ENCODE results near the gene RASEF.

GRCh38 chr9:83039303-83039702, 23.6 kb downstream of the RASEF start:
- TF ChIP-seq CTCF (IDR thresholded peaks at IDR 0.05) (no peak), EP300 (IDR thresholded peaks at IDR 0.05) (no peak), POLR2A (IDR thresholded peaks at IDR 0.05; ENCODE audit: low read depth) (no peak)
